SH-SY5Y (cell line): ENCODE measurements around the gene POU6F1.

ENCODE experiments used
- GATA2 ChIP-seq: IDR thresholded peaks from 2 replicates; pipeline ENCODE4 v1.6.1; 2011; ENCODE audit warnings: mild to moderate bottlenecking, low read depth, low read length
- GATA3 ChIP-seq: IDR thresholded peaks from 2 replicates; pipeline ENCODE4 v1.6.1; 2011; ENCODE audit warnings: low read depth, mild to moderate bottlenecking, low read length, moderate library complexity

- TF ChIP-seq GATA2 (no peak), GATA3 (no peak)
These were observed 7.9 kb upstream of the POU6F1 start for GRCh38 chr12:51225771-51226170.
